Upper lobe of right lung (tissue), 1 donor: Measurements from ENCODE around the gene SRSF2. TPM values are rescaled to one million over a fixed set of nuclear protein-coding genes. Genes with fewer than 3 reads are reported as not detected.

ENCODE experiments used
- ATAC-seq: fragments of 200-7000 bp; cut with Tn5 transposase; one replicate; pipeline ENCODE4 v1.9.1; 2020; ENCODE audit warnings: mild to moderate bottlenecking, moderate library complexity
- DNase-seq: peaks from one replicate; pipeline ENCODE4 v3.0.0-alpha.2; 2020
- H3K27ac ChIP-seq: fragments of 200-600 bp; one replicate; pipeline ENCODE4 v1.8.0; 2022
- H3K27me3 ChIP-seq: fragments of 200-600 bp; one replicate; pipeline ENCODE4 v1.8.0; 2022; ENCODE audit warnings: mild to moderate bottlenecking
- H3K36me3 ChIP-seq: fragments of 200-600 bp; one replicate; pipeline ENCODE4 v1.8.0; 2022
- H3K4me1 ChIP-seq: fragments of 200-600 bp; one replicate; pipeline ENCODE4 v1.8.0; 2022
- H3K4me3 ChIP-seq: fragments of 200-600 bp; one replicate; pipeline ENCODE4 v1.8.0; 2022; ENCODE audit warnings: mild to moderate bottlenecking
- H3K9me3 ChIP-seq: fragments of 200-600 bp; one replicate; pipeline ENCODE4 v1.8.0; 2022
- intact Hi-C: fragments of 100-400 bp; cut with DNase I; formaldehyde crosslinking; loops from one replicate; pipeline ENCODE4 v1.11.0; 2022
- total RNA-seq: library from RNA; stranded (reverse); fragmentation: NEBNext Ultra II Directional; extraction: Animal tissue kit (Norgen Biotek cat#: 25700); gene quantifications from one replicate; pipeline ENCODE4 v1.2.1, GENCODE V29; 2021
- TF ChIP-seq, protein P1 (sequence below): fragments of 200-600 bp; IDR thresholded peaks from one replicate; pipeline ENCODE4 v1.8.0; 2022; ENCODE audit warnings: antibody characterized with exemption
- donor health status: DM: no; HTN: yes; CAD: no; lungs with severe emphysema.

Gene SRSF2
- total RNA-seq, 1 donor from 2014 or later: 145 TPM

DNA sequence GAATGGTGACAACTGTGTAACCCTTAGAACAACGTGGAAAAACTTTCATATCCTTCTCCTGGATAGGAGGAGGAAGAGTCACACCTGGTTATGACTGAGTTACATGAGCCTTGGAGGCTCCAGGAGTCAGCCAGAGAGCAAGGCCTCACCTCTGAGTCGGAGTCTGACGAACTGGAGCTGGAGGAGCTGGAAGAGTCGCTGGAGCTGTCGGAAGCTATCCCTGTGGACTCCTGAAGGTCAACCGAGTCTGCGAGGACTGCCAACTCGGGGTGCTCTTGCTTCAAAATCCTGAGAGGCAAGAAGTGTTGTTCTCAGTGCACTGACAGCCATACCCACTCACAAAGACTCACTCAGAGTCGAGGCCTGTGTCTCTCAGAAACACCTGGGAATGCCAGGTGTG, 16.9 kb downstream of the SRSF2 start:
- H3K4me1 ChIP-seq: peaks cover 39% of the 10 kb centered on the region
- no peaks in the 10 kb centered on the region for H3K27me3 ChIP-seq

DNA sequence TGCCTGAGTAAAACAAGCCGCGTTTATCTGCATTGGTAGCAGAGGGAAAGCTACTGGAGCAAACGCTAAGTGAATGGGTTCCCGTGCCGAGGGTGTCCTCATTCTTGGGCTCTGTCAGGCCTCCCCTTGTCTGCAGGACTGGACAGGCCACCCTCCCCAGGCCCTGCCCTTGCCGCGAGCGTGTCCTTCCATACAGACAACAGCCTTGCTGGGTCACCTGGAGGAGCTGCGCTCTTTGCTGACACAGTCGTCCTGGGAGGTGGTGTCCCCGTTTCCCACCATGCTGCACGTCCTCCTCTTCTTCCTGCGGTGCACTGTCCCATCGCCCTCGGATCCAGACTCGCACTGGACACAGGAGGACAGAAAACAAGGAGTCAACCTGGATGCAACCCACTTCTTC, 18.6 kb downstream of the SRSF2 start:
- no peaks in the 10 kb centered on the region for H3K27me3 ChIP-seq
- no peak overlapping the region for H3K4me3 ChIP-seq
- TF ChIP-seq, protein P1, sequence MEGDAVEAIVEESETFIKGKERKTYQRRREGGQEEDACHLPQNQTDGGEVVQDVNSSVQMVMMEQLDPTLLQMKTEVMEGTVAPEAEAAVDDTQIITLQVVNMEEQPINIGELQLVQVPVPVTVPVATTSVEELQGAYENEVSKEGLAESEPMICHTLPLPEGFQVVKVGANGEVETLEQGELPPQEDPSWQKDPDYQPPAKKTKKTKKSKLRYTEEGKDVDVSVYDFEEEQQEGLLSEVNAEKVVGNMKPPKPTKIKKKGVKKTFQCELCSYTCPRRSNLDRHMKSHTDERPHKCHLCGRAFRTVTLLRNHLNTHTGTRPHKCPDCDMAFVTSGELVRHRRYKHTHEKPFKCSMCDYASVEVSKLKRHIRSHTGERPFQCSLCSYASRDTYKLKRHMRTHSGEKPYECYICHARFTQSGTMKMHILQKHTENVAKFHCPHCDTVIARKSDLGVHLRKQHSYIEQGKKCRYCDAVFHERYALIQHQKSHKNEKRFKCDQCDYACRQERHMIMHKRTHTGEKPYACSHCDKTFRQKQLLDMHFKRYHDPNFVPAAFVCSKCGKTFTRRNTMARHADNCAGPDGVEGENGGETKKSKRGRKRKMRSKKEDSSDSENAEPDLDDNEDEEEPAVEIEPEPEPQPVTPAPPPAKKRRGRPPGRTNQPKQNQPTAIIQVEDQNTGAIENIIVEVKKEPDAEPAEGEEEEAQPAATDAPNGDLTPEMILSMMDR: no peak
- no peak for ATAC-seq
- DNase-seq: peak; percentile 61
- H3K36me3 ChIP-seq: peaks cover 93% of the 10 kb centered on the region
- no peak overlapping the region for H3K27ac ChIP-seq
- H3K9me3 ChIP-seq: no peaks in the 10 kb centered on the region
- peaks cover 29% of the 10 kb centered on the region for H3K4me1 ChIP-seq
- intact Hi-C loops: no loop called here

More for the DNA sequence above, 16.9 kb downstream of the SRSF2 start:
- TF ChIP-seq, protein P1: no peak
- Histone ChIP-seq H3K36me3 (peaks cover 99% of the 10 kb centered on the region), H3K4me3 (no peak overlapping the region), H3K9me3 (no peaks in the 10 kb centered on the region), H3K27ac (no peak overlapping the region)
- intact Hi-C loops: no loop called here
- ATAC-seq (no peak), DNase-seq (peak; percentile 17)

DNA sequence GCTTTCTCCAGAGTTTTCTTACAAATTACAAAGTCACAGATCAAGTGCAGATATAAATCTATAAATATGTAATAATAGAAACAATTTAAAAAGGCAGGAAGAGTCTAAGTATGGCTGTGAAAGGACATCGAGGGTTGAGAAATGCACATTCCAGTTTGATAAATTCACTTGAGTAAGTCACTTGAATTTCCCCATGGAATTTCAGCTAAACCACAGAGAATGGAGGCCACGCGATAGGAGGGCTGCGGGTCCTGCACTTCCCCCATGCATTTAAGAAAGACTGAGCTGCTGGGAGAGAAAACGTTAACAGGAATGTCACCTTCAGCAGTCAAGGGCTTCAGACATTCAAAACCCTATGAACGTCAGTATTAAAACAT, 20.3 kb downstream of the SRSF2 start:
- Histone ChIP-seq H3K4me1 (peaks cover 26% of the 10 kb centered on the region), H3K4me3 (no peak overlapping the region), H3K27ac (peak overlapping the region; percentile 78), H3K27me3 (no peaks in the 10 kb centered on the region), H3K36me3 (peaks cover 89% of the 10 kb centered on the region), H3K9me3 (no peaks in the 10 kb centered on the region)
- no peak for ATAC-seq
- intact Hi-C loops: no loop called here
- TF ChIP-seq, protein P1: no peak
- DNase-seq: peak; percentile 28

DNA sequence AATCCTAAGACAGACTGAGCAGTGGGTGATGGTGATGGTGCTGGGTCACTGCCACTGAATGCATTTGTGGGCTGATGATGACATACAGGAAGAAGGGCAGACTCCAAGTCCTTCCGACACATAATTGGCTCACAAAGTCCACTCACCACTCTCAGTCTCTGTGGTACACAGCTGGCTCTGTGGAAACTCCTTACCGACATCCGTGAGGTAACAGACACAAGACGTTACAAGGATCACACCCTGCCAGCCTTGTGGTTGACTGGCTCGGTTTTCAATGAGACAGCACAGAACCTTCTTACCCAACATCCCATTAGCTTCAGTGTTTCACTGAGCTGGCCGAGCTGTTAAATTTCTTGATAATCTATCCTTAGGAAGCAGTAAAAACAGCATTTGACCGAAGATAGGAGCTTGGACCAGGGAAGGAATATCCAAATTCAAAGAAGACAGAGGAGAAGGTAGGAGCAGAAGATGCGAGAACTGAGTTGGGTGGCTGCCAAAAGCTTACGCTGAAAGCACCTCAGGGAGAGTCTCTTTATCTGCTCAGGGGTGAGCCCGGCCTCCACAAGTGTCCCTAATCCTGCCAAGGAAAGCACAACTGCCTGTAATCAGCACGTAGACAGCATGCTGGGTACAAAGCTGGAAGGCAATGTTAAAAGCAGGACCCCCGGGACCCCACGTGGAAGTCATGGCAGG, 20.8 kb downstream of the SRSF2 start:
- Histone ChIP-seq H3K4me1 (peaks cover 30% of the 10 kb centered on the region), H3K27me3 (no peaks in the 10 kb centered on the region), H3K36me3 (peaks cover 84% of the 10 kb centered on the region), H3K9me3 (no peaks in the 10 kb centered on the region), H3K27ac (peak overlapping the region; percentile 78), H3K4me3 (no peak overlapping the region)
- DNase-seq (peak; percentile 63), ATAC-seq (peak; percentile 92)
- TF ChIP-seq, protein P1: no peak
- intact Hi-C loops: no loop called here

DNA sequence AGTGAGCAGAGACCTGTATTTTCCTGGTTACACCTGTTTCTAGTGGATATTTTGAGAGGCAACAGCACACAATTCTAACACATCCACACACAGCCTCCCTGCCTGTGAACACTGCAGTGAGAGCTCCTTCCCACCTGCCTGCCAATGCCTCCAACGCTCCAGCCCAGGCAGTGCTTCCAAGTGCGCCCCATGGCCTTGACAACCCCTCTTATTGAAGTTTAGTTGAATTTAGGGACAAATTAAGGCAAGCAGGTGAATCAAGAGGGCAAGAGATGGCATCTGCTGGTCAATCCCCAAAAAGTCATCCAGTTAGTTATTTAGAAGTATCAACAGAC, 21.7 kb downstream of the SRSF2 start:
- peak overlapping the region; percentile 60 for H3K27ac ChIP-seq
- H3K27me3 ChIP-seq: no peaks in the 10 kb centered on the region
- peaks cover 75% of the 10 kb centered on the region for H3K36me3 ChIP-seq
- DNase-seq: no peak
- TF ChIP-seq, protein P1: no peak
- peaks cover 34% of the 10 kb centered on the region for H3K4me1 ChIP-seq
- no peaks in the 10 kb centered on the region for H3K9me3 ChIP-seq
- intact Hi-C loops: no loop called here
- H3K4me3 ChIP-seq: no peak overlapping the region
- no peak for ATAC-seq
